ENCODE data around the gene SOD2. TPM values are rescaled to one million over a fixed set of nuclear protein-coding genes. Genes with fewer than 3 reads are reported as not detected.

SOD2 gene
- total RNA-seq, 1 donor from 2014 or later = 41.3 TPM

- Mint-ChIP-seq H3K36me3 (ENCODE audit: low read depth, unreplicated experiment) (peaks cover 11% of the 10 kb centered on the region), H3K27me3 (ENCODE audit: unreplicated experiment) (peaks cover 4% of the 10 kb centered on the region), H3K9me3 (ENCODE audit: unreplicated experiment) (no peaks in the 10 kb centered on the region), H3K27ac (ENCODE audit: unreplicated experiment) (peak overlapping the region; percentile 7), H3K4me1 (ENCODE audit: unreplicated experiment) (peaks cover 20% of the 10 kb centered on the region), H3K4me3 (ENCODE audit: unreplicated experiment) (no peak overlapping the region)
- no peak for TF ChIP-seq CTCF (IDR thresholded peaks at IDR 0.05; ENCODE audit: unreplicated experiment)
- no peak for DNase-seq (ENCODE audit: low spot score)
Observed at GRCh38 chr6:159688266-159688905, 4.7 kb downstream of the SOD2 start.

DNA sequence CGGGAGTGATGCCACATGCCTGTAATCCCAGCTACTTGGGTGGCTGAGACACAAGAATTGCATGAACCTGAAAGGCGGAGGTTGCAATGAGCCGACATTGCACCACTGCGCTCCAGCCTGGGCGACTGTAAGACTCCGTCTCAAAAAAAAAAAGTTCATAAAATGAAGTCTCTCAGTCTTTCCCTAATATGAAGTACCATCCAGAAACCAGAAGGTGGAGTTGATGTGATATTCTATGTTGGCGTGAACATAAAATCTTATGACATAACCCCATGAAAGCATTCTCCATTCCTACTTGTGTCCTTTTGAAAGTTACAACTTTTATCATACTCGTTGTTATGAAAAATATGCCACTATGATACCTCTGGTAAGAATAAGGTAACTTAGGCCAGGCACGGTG is 5.7 kb downstream of the SOD2 start:
- DNase-seq (ENCODE audit: low spot score) = no peak
- Mint-ChIP-seq H3K36me3 (ENCODE audit: low read depth, unreplicated experiment) (peaks cover 11% of the 10 kb centered on the region), H3K9me3 (ENCODE audit: unreplicated experiment) (no peaks in the 10 kb centered on the region), H3K27me3 (ENCODE audit: unreplicated experiment) (peaks cover 4% of the 10 kb centered on the region), H3K27ac (ENCODE audit: unreplicated experiment) (no peak overlapping the region), H3K4me1 (ENCODE audit: unreplicated experiment) (peaks cover 20% of the 10 kb centered on the region), H3K4me3 (ENCODE audit: unreplicated experiment) (no peak overlapping the region)
- no peak for TF ChIP-seq CTCF (IDR thresholded peaks at IDR 0.05; ENCODE audit: unreplicated experiment)

DNA sequence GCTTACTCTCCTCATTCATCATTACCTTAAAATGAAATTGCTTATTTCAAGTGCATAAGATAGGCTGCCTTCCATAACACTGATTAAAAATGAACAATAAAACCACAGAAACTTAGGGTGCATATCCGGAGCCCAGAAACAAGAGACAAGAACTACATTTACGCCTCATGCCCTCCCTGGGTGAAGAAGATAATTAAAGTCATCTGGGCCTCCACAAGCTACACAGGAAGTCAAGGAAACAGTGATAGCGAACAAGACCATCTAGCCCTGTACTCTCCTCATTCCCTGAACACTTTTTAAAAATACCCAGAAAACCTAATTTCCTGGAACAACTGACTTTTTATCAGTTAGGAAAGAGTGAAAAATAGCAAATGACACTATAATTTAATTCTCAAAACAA is 6.3 kb downstream of the SOD2 start:
- no peak for DNase-seq (ENCODE audit: low spot score)
- no peak overlapping the region for H3K27ac Mint-ChIP-seq (ENCODE audit: unreplicated experiment)
- no peaks in the 10 kb centered on the region for H3K9me3 Mint-ChIP-seq (ENCODE audit: unreplicated experiment)
- H3K27me3 Mint-ChIP-seq (ENCODE audit: unreplicated experiment) = no peaks in the 10 kb centered on the region
- H3K36me3 Mint-ChIP-seq (ENCODE audit: low read depth, unreplicated experiment) = peaks cover 8% of the 10 kb centered on the region
- H3K4me3 Mint-ChIP-seq (ENCODE audit: unreplicated experiment) = no peak overlapping the region
- H3K4me1 Mint-ChIP-seq (ENCODE audit: unreplicated experiment) = peaks cover 16% of the 10 kb centered on the region
- TF ChIP-seq CTCF (IDR thresholded peaks at IDR 0.05; ENCODE audit: unreplicated experiment) = no peak

GRCh38 chr6:159686040-159686439 is 7.0 kb downstream of the SOD2 start:
- Mint-ChIP-seq H3K27me3 (ENCODE audit: unreplicated experiment) (no peaks in the 10 kb centered on the region), H3K36me3 (ENCODE audit: low read depth, unreplicated experiment) (peaks cover 8% of the 10 kb centered on the region), H3K27ac (ENCODE audit: unreplicated experiment) (no peak overlapping the region), H3K9me3 (ENCODE audit: unreplicated experiment) (no peaks in the 10 kb centered on the region), H3K4me1 (ENCODE audit: unreplicated experiment) (peaks cover 19% of the 10 kb centered on the region), H3K4me3 (ENCODE audit: unreplicated experiment) (no peak overlapping the region)
- no peak for DNase-seq (ENCODE audit: low spot score)
- TF ChIP-seq CTCF (IDR thresholded peaks at IDR 0.05; ENCODE audit: unreplicated experiment) = no peak

DNA sequence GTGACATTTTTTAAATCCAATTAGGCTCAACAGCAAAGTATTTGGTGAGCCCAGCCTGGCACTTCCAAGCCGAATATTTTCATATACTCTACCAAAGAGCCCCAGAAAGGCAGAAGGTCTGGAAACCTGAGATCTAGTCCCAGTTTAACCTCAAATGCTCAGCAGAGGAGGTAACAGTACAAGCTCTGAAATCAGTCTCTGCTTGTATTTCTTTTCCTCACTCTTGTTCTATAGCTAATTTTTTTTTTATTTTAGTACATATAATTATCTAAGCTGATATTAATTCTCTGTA is 9.1 kb downstream of the SOD2 start:
- no peak for DNase-seq (ENCODE audit: low spot score)
- no peaks in the 10 kb centered on the region for H3K9me3 Mint-ChIP-seq (ENCODE audit: unreplicated experiment)
- no peak overlapping the region for H3K27ac Mint-ChIP-seq (ENCODE audit: unreplicated experiment)
- H3K4me3 Mint-ChIP-seq (ENCODE audit: unreplicated experiment) = no peak overlapping the region
- H3K4me1 Mint-ChIP-seq (ENCODE audit: unreplicated experiment) = peaks cover 22% of the 10 kb centered on the region
- no peak for TF ChIP-seq CTCF (IDR thresholded peaks at IDR 0.05; ENCODE audit: unreplicated experiment)
- no peaks in the 10 kb centered on the region for H3K27me3 Mint-ChIP-seq (ENCODE audit: unreplicated experiment)
- peaks cover 8% of the 10 kb centered on the region for H3K36me3 Mint-ChIP-seq (ENCODE audit: low read depth, unreplicated experiment)

All from endothelial cell (in vitro differentiated cells).